Neuronal stem cell (in vitro differentiated cells): ENCODE measurements around the gene HIP1R.

Source experiments
- DNase-seq: peaks from one replicate; pipeline ENCODE4 v3.0.0-alpha.2; 2013; ENCODE audit warnings: low spot score
- H2AFZ ChIP-seq: one replicate; pipeline ENCODE4 v1.6.1; 2013; ENCODE audit warnings: mild to moderate bottlenecking, low read length, inconsistent platforms
- H2AK5ac ChIP-seq: 2 replicates; pipeline ENCODE4 v1.6.1; 2013; ENCODE audit warnings: low read depth, mild to moderate bottlenecking, inconsistent platforms, low read length, moderate library complexity, mixed read lengths
- H2BK120ac ChIP-seq: 2 replicates; pipeline ENCODE4 v1.6.1; 2013; ENCODE audit warnings: low read depth, mild to moderate bottlenecking, inconsistent platforms, low read length, moderate library complexity, mixed read lengths
- H2BK12ac ChIP-seq: one replicate; pipeline ENCODE4 v1.6.1; 2013; ENCODE audit warnings: low read length, inconsistent platforms
- H2BK15ac ChIP-seq: 2 replicates; pipeline ENCODE4 v1.6.1; 2013; ENCODE audit warnings: mild to moderate bottlenecking, low read length, inconsistent platforms, mixed read lengths
- H2BK5ac ChIP-seq: one replicate; pipeline ENCODE4 v1.6.1; 2013; ENCODE audit warnings: inconsistent platforms, mild to moderate bottlenecking, low read length, moderate library complexity
- H3K14ac ChIP-seq: one replicate; pipeline ENCODE4 v1.6.1; 2013; ENCODE audit warnings: low read length, inconsistent platforms
- H3K18ac ChIP-seq: 2 replicates; pipeline ENCODE4 v1.6.1; 2013; ENCODE audit warnings: low read length, inconsistent platforms
- H3K23ac ChIP-seq: 2 replicates; pipeline ENCODE4 v1.6.1; 2013; ENCODE audit warnings: low read depth, mild to moderate bottlenecking, mixed read lengths, low read length, inconsistent platforms; ENCODE audit not compliant: poor library complexity
- H3K27ac ChIP-seq: replicated peaks from 3 replicates; pipeline ENCODE4 v1.5.1; 2013; ENCODE audit warnings: low read length, inconsistent platforms
- H3K27me3 ChIP-seq, 3 experiments: 2 replicates each; pipeline ENCODE4 v1.6.1; 2013; ENCODE audit warnings: low read length in 3 of 3, mild to moderate bottlenecking in 2 of 3, inconsistent platforms in 1 of 3, low read depth in 1 of 3, mixed read lengths in 1 of 3, moderate library complexity in 1 of 3; ENCODE audit not compliant: control insufficient read depth in 3 of 3, insufficient read depth in 3 of 3
- H3K36me3 ChIP-seq, 2 donors: replicated peaks in 1 of 2; 2 replicates each; pipeline ENCODE4 v1.6.1; 2013; ENCODE audit warnings: low read length in 2 of 2; ENCODE audit not compliant: control insufficient read depth in 2 of 2, insufficient read depth in 2 of 2
- H3K4ac ChIP-seq: 2 replicates; pipeline ENCODE4 v1.6.1; 2013; ENCODE audit warnings: inconsistent platforms, mild to moderate bottlenecking, low read length, moderate library complexity
- H3K4me1 ChIP-seq, 2 donors: 1 replicate in 1 of 2; 2 replicates in 1 of 2; pipeline ENCODE4 v1.6.1; 2013; ENCODE audit warnings: low read length in 2 of 2, low read depth in 1 of 2; ENCODE audit not compliant: control insufficient read depth in 2 of 2, insufficient read depth in 1 of 2
- H3K4me2 ChIP-seq: one replicate; pipeline ENCODE4 v1.6.1; 2013; ENCODE audit warnings: mild to moderate bottlenecking, low read length, inconsistent platforms; ENCODE audit not compliant: insufficient read depth, poor library complexity, severe bottlenecking
- H3K4me3 ChIP-seq, 2 donors: 2 replicates each; pipeline ENCODE4 v1.5.1; 2013; ENCODE audit warnings: low read length in 2 of 2, mild to moderate bottlenecking in 2 of 2, inconsistent platforms in 1 of 2, moderate library complexity in 1 of 2
- H3K79me1 ChIP-seq: one replicate; pipeline ENCODE4 v1.6.1; 2013; ENCODE audit warnings: low read depth, mild to moderate bottlenecking, inconsistent platforms, low read length, moderate library complexity
- H3K9ac ChIP-seq: one replicate; pipeline ENCODE4 v1.6.1; 2013; ENCODE audit warnings: mild to moderate bottlenecking, low read depth, low read length, inconsistent platforms; ENCODE audit not compliant: poor library complexity
- H3K9me3 ChIP-seq, 2 donors: replicated peaks in 1 of 2; 2 replicates each; pipeline versions ENCODE3 to v1.6.1; 2013; ENCODE audit warnings: low read length in 2 of 2, mild to moderate bottlenecking in 2 of 2, inconsistent platforms in 1 of 2, low read depth in 1 of 2, mixed read lengths in 1 of 2, moderate library complexity in 1 of 2; ENCODE audit not compliant: control insufficient read depth in 2 of 2, insufficient read depth in 1 of 2
- H4K8ac ChIP-seq: one replicate; pipeline ENCODE4 v1.6.1; 2013; ENCODE audit warnings: low read depth, mild to moderate bottlenecking, inconsistent platforms, low read length, moderate library complexity
- H4K91ac ChIP-seq: one replicate; pipeline ENCODE4 v1.6.1; 2013; ENCODE audit warnings: low read length, low read depth, mild to moderate bottlenecking, inconsistent platforms; ENCODE audit not compliant: poor library complexity
- WGBS, 2 donors: extraction: QIAGEN DNeasy Blood & Tissue Kit; methylation state at CpG; one replicate each; pipeline ENCODE4 v1.1.7; 2013; ENCODE audit warnings: missing lambda C conversion rate in 2 of 2, mixed read lengths in 1 of 2; ENCODE audit not compliant: insufficient read length in 2 of 2, insufficient replicate concordance in 1 of 2; ENCODE audit errors: extremely low coverage in 2 of 2; 5-methylcytosine and 5-hydroxymethylcytosine counted together

Gene HIP1R

DNA sequence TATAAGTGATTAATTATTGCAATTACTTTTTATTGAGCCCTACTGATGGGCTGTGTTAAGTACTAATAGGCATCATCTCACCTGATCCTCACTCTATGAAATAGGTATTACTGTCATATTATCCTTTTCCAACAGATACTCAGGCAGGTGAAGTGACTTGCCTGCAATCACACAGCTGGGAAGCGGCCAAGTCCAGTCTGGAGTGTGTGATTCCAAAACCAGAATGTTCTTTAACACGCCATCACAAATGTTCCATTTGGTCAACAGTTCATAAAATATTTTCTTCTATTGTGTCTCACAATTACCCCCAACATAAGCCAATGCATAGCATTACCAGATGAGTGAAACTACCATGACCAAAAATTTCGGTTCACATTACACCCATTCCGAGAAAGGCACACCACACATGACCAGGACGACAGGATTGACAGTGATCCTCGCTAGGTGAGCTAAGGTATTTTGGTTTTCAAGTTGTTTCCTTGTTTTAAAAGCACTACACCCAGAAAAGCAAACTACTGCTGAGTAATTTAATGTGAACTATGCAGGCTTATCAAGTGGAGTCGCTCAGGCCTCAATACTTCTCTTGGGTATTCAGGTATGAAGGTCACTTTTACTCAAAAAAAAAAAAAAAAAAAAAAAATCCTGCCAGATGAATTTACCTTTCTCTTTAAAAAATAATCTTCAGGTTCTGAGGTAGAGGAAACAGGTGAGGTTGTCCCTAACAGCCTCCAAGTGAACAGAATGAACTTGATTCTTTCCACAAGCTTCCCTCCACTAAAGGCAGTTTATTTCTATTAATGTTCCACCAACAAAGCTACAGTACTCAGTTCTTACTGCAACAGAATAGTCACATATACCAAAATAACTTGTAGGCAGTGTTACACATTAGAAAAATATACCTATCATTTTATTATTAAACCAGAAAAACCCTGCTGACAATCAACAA, 58.2 kb downstream of the HIP1R start:
- Histone ChIP-seq H3K4me3 (no peak overlapping the region), H3K27ac (no peak overlapping the region), H3K36me3 (peaks cover 0 to 4% of the 10 kb centered on the region in 2 donors), H2BK120ac (no peak overlapping the region), H2BK5ac (no peak overlapping the region), H2AFZ (no peak overlapping the region), H3K27me3 (peaks cover 0 to 2% (median 0%) of the 10 kb centered on the region in 3 experiments), H2BK15ac (no peak overlapping the region), H3K9ac (no peak overlapping the region), H3K14ac (no peak overlapping the region), H3K18ac (no peak overlapping the region), H3K79me1 (no peaks in the 10 kb centered on the region), H2AK5ac (no peak overlapping the region), H3K4me1 (peaks cover 27 to 35% of the 10 kb centered on the region in 2 donors), H2BK12ac (no peak overlapping the region), H4K91ac (no peak overlapping the region), H3K4ac (no peak overlapping the region), H4K8ac (no peak overlapping the region), H3K4me2 (no peak overlapping the region), H3K9me3 (no peaks in the 10 kb centered on the region), H3K23ac (no peak overlapping the region)
- DNase-seq, result no peak
- WGBS, 2 donors, result no CpG with 5 or more reads among the region's 7 CpGs

GRCh38 chr12:122894193-122895121, 59.2 kb downstream of the HIP1R start:
- Histone ChIP-seq H2BK5ac (no peak overlapping the region), H3K4me3 (peak overlapping the region; percentile 82 to 98), H3K9me3 (no peaks in the 10 kb centered on the region), H3K27ac (no peak overlapping the region), H3K4me1 (peaks cover 21 to 36% of the 10 kb centered on the region in 2 donors), H4K91ac (no peak overlapping the region), H4K8ac (no peak overlapping the region), H2BK12ac (no peak overlapping the region), H3K36me3 (peaks cover 0 to 4% of the 10 kb centered on the region in 2 donors), H3K18ac (no peak overlapping the region), H2BK120ac (no peak overlapping the region), H3K27me3 (peaks cover 0 to 2% (median 0%) of the 10 kb centered on the region in 3 experiments), H3K23ac (no peak overlapping the region), H3K14ac (no peak overlapping the region), H3K9ac (peak overlapping the region; percentile 33), H2AK5ac (no peak overlapping the region), H3K79me1 (no peaks in the 10 kb centered on the region), H2AFZ (no peak overlapping the region), H2BK15ac (no peak overlapping the region), H3K4me2 (peak overlapping the region; percentile 70), H3K4ac (no peak overlapping the region)
- WGBS, 2 donors, result no CpG with 5 or more reads among the region's 15 CpGs
- no peak for DNase-seq

DNA sequence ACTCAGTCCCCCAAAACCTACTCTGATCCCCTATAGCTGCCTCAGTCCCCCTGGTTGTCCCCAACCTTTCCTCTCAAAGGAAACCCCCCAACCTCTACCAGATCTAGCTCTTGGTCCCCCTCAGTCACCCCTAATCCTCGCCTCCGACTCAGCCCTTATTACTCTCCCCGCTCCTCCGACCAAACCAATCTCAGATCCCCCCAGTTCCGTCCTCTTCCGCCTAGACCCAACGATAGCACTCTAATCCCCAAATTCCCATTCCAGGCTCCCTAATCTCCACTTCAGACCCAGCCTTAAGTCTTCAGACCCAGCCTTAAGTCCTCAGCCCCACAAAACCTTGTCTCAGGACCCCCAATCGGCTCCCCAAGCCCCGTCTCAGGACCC, 60.1 kb downstream of the HIP1R start:
- Histone ChIP-seq H2AFZ (peak overlapping the region; percentile 89), H3K4me3 (peak overlapping the region; percentile 82 to 98), H3K23ac (no peak overlapping the region), H3K4me2 (peak overlapping the region; percentile 70), H2BK120ac (peak overlapping the region; percentile 83), H3K14ac (no peak overlapping the region), H4K8ac (no peak overlapping the region), H3K9me3 (no peaks in the 10 kb centered on the region), H3K36me3 (peaks cover 0 to 4% of the 10 kb centered on the region in 2 donors), H2BK15ac (peak overlapping the region; percentile 75), H3K18ac (peak overlapping the region; percentile 100), H3K4me1 (peaks cover 18 to 33% of the 10 kb centered on the region in 2 donors), H3K27me3 (peaks cover 0 to 2% (median 0%) of the 10 kb centered on the region in 3 experiments), H3K9ac (peak overlapping the region; percentile 99), H4K91ac (no peak overlapping the region), H2BK12ac (no peak overlapping the region), H3K27ac (no peak overlapping the region), H3K79me1 (no peaks in the 10 kb centered on the region), H3K4ac (peak overlapping the region; percentile 47), H2AK5ac (peak overlapping the region; percentile 67), H2BK5ac (peak overlapping the region; percentile 88)
- WGBS, 2 donors, result no CpG with 5 or more reads among the region's 9 CpGs
- DNase-seq, result no peak
